ACC112 (cell line): ENCODE data around the gene KCNK1.

Source experiments
- H2AFZ ChIP-seq: fragments of 200-600 bp; sonication (generic); one replicate; pipeline ENCODE4 v1.6.0; 2017; ENCODE audit warnings: antibody characterized with exemption, low read length; ENCODE audit not compliant: unreplicated experiment
- H3K27ac ChIP-seq: fragments of 200-600 bp; sonication (generic); 2 replicates; pipeline ENCODE4 v1.5.1; 2014; ENCODE audit warnings: low read depth, mild to moderate bottlenecking, antibody characterized with exemption, low read length, moderate library complexity
- H3K27me3 ChIP-seq: fragments of 200-600 bp; sonication (generic); 2 replicates; pipeline ENCODE4 v1.6.1; 2014; ENCODE audit warnings: mild to moderate bottlenecking, antibody characterized with exemption, low read length, moderate library complexity, mixed read lengths; ENCODE audit not compliant: insufficient read depth
- H3K36me3 ChIP-seq: fragments of 200-600 bp; sonication (generic); 2 replicates; pipeline ENCODE4 v1.6.1; 2016; ENCODE audit warnings: mild to moderate bottlenecking, antibody characterized with exemption, low read length, moderate library complexity, mixed read lengths; ENCODE audit not compliant: insufficient read depth
- H3K4me1 ChIP-seq: fragments of 200-600 bp; sonication (generic); one replicate; pipeline ENCODE4 v1.6.1; 2016; ENCODE audit warnings: low read length, mixed read lengths; ENCODE audit not compliant: insufficient read depth, unreplicated experiment, control insufficient read depth
- H3K4me3 ChIP-seq: fragments of 200-600 bp; sonication (generic); 2 replicates; pipeline ENCODE4 v1.5.1; 2014; ENCODE audit warnings: mild to moderate bottlenecking, low read depth, low read length
- H3K79me2 ChIP-seq: fragments of 200-600 bp; sonication (generic); one replicate; pipeline ENCODE4 v1.6.0; 2016; ENCODE audit warnings: low read length; ENCODE audit not compliant: control insufficient read depth, unreplicated experiment, insufficient read depth

The KCNK1 gene

GRCh38 chr1:233655301-233655740 is 41.4 kb downstream of the KCNK1 start:
- no peaks in the 10 kb centered on the region for H3K79me2 ChIP-seq

GRCh38 chr1:233656032-233656635 is 42.2 kb downstream of the KCNK1 start:
- Histone ChIP-seq H2AFZ (no peak overlapping the region), H3K79me2 (no peaks in the 10 kb centered on the region), H3K27ac (no peak overlapping the region), H3K36me3 (no peaks in the 10 kb centered on the region), H3K4me1 (no peaks in the 10 kb centered on the region), H3K4me3 (no peak overlapping the region), H3K27me3 (no peaks in the 10 kb centered on the region)

More at GRCh38 chr1:233655301-233655740, 41.4 kb downstream of the KCNK1 start:
- Histone ChIP-seq H3K36me3 (no peaks in the 10 kb centered on the region), H2AFZ (no peak overlapping the region), H3K27ac (no peak overlapping the region), H3K27me3 (no peaks in the 10 kb centered on the region), H3K4me1 (no peaks in the 10 kb centered on the region), H3K4me3 (no peak overlapping the region)

- no peaks in the 10 kb centered on the region for H3K4me1 ChIP-seq
- no peaks in the 10 kb centered on the region for H3K27me3 ChIP-seq
- no peaks in the 10 kb centered on the region for H3K36me3 ChIP-seq
- no peaks in the 10 kb centered on the region for H3K79me2 ChIP-seq
- H3K27ac ChIP-seq: no peak overlapping the region
- no peak overlapping the region for H2AFZ ChIP-seq
- H3K4me3 ChIP-seq: no peak overlapping the region
Measured at GRCh38 chr1:233656687-233657086, 42.8 kb downstream of the KCNK1 start.

GRCh38 chr1:233657466-233657865 is 43.6 kb downstream of the KCNK1 start:
- no peaks in the 10 kb centered on the region for H3K27me3 ChIP-seq
- H3K27ac ChIP-seq: no peak overlapping the region
- H3K4me1 ChIP-seq: no peaks in the 10 kb centered on the region
- H3K4me3 ChIP-seq: no peak overlapping the region
- H3K36me3 ChIP-seq: no peaks in the 10 kb centered on the region
- no peaks in the 10 kb centered on the region for H3K79me2 ChIP-seq
- no peak overlapping the region for H2AFZ ChIP-seq

GRCh38 chr1:233659495-233659894 is 45.6 kb downstream of the KCNK1 start:
- Histone ChIP-seq H3K27ac (no peak overlapping the region), H3K36me3 (no peaks in the 10 kb centered on the region), H3K27me3 (no peaks in the 10 kb centered on the region), H3K4me3 (no peak overlapping the region), H2AFZ (no peak overlapping the region), H3K79me2 (no peaks in the 10 kb centered on the region), H3K4me1 (no peaks in the 10 kb centered on the region)

- H3K27me3 ChIP-seq: no peaks in the 10 kb centered on the region
- H2AFZ ChIP-seq: no peak overlapping the region
- no peak overlapping the region for H3K27ac ChIP-seq
- H3K4me3 ChIP-seq: no peak overlapping the region
- no peaks in the 10 kb centered on the region for H3K36me3 ChIP-seq
- no peaks in the 10 kb centered on the region for H3K4me1 ChIP-seq
- no peaks in the 10 kb centered on the region for H3K79me2 ChIP-seq
Measured at GRCh38 chr1:233661376-233662159, 47.7 kb downstream of the KCNK1 start.

GRCh38 chr1:233662575-233663304 is 48.8 kb downstream of the KCNK1 start:
- H3K27ac ChIP-seq: no peak overlapping the region
- H3K27me3 ChIP-seq: no peaks in the 10 kb centered on the region
- H3K36me3 ChIP-seq: no peaks in the 10 kb centered on the region
- no peaks in the 10 kb centered on the region for H3K79me2 ChIP-seq
- H3K4me1 ChIP-seq: no peaks in the 10 kb centered on the region
- H3K4me3 ChIP-seq: no peak overlapping the region
- H2AFZ ChIP-seq: no peak overlapping the region

- H3K36me3 ChIP-seq: no peaks in the 10 kb centered on the region
- H3K4me1 ChIP-seq: peaks cover 10% of the 10 kb centered on the region
- no peak overlapping the region for H3K4me3 ChIP-seq
- no peaks in the 10 kb centered on the region for H3K79me2 ChIP-seq
- H2AFZ ChIP-seq: no peak overlapping the region
- H3K27ac ChIP-seq: no peak overlapping the region
- H3K27me3 ChIP-seq: no peaks in the 10 kb centered on the region
Measured at GRCh38 chr1:233664253-233664652, 50.3 kb downstream of the KCNK1 start.

- Histone ChIP-seq H3K79me2 (no peaks in the 10 kb centered on the region), H3K4me3 (no peak overlapping the region), H3K4me1 (peaks cover 10% of the 10 kb centered on the region), H3K27me3 (no peaks in the 10 kb centered on the region), H3K36me3 (no peaks in the 10 kb centered on the region), H2AFZ (no peak overlapping the region), H3K27ac (no peak overlapping the region)
Measured at GRCh38 chr1:233664804-233665574, 51.1 kb downstream of the KCNK1 start.

- H3K4me3 ChIP-seq: no peak overlapping the region
- no peaks in the 10 kb centered on the region for H3K79me2 ChIP-seq
- H2AFZ ChIP-seq: no peak overlapping the region
- no peak overlapping the region for H3K27ac ChIP-seq
- no peaks in the 10 kb centered on the region for H3K27me3 ChIP-seq
- H3K36me3 ChIP-seq: no peaks in the 10 kb centered on the region
- H3K4me1 ChIP-seq: peaks cover 10% of the 10 kb centered on the region
Measured at GRCh38 chr1:233665575-233666270, 51.8 kb downstream of the KCNK1 start.
